Measurements from ENCODE around the gene PRDM16.

DNA sequence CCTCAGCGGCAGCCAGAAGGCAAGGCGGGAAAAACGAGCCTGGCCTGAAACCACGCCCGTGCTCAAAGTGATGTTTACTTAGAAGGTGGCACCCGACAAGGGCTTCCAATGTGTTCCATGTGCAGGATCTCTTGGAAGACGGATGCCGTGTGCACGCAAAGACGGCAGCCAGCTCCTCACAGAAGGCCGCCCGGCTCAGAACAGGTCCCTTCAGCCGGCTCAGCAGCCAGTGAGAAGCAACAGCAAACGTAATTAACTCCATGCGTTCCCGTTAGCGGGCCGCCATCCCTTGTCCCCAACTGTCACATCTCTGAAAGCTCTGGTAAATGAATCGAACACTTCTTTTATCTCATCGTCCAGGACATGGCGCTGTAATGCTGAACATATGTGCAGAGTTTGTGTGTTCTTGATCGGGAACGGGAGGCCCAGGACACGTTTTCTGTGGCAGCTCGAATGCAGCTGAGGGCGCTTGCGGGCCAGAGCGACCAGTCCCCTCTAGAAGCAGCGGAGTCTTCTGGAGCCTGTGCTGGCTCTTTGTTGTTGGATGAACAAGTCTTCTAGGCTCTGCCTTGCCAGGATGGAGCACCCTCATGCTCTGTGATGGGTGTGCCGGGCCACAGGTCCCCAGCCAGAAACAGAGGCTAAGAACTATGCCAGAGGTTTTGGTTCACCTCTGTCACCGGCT lies 290.9 kb downstream of the PRDM16 start:
- no peak for TF ChIP-seq POLR2A (IDR thresholded peaks at IDR 0.05)
- no peak for TF ChIP-seq EP300 (IDR thresholded peaks at IDR 0.05; ENCODE audit: low read depth)
- TF ChIP-seq, protein P1, sequence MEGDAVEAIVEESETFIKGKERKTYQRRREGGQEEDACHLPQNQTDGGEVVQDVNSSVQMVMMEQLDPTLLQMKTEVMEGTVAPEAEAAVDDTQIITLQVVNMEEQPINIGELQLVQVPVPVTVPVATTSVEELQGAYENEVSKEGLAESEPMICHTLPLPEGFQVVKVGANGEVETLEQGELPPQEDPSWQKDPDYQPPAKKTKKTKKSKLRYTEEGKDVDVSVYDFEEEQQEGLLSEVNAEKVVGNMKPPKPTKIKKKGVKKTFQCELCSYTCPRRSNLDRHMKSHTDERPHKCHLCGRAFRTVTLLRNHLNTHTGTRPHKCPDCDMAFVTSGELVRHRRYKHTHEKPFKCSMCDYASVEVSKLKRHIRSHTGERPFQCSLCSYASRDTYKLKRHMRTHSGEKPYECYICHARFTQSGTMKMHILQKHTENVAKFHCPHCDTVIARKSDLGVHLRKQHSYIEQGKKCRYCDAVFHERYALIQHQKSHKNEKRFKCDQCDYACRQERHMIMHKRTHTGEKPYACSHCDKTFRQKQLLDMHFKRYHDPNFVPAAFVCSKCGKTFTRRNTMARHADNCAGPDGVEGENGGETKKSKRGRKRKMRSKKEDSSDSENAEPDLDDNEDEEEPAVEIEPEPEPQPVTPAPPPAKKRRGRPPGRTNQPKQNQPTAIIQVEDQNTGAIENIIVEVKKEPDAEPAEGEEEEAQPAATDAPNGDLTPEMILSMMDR (IDR thresholded peaks at IDR 0.05), result no peak
